Activated T-cell treated with anti-CD3 and anti-CD28 coated beads, Interleukin-2, amount 50 U/mL, for 72 hours (primary cell): ENCODE measurements around the gene STAC3. TPM values are rescaled to one million over a fixed set of nuclear protein-coding genes. Genes with fewer than 3 reads are reported as not detected.

ENCODE experiments used
- ATAC-seq, 2 donors: fragments of 150-1000 bp; cut with Tn5 transposase; replicated peaks in 1 of 2; 2 replicates each; pipeline ENCODE4 v1.10.0; 2021; ENCODE audit warnings: moderate library complexity in 2 of 2, mild to moderate bottlenecking in 1 of 2
- DNase-seq, 2 donors: peaks; one replicate each; pipeline ENCODE4 v3.0.0; 2021 to 2022; ENCODE audit warnings: mixed read lengths in 1 of 2
- H3K27ac Mint-ChIP-seq: one replicate; pipeline ENCODE4 v1.8.0; 2022; ENCODE audit warnings: mild to moderate bottlenecking, moderate library complexity, mixed read lengths
- H3K27me3 Mint-ChIP-seq: one replicate; pipeline ENCODE4 v1.8.0; 2022; ENCODE audit warnings: low read depth, mixed read lengths
- H3K36me3 Mint-ChIP-seq, 2 donors: one replicate each; pipeline ENCODE4 v1.8.0; 2022; ENCODE audit warnings: mixed read lengths in 2 of 2, mild to moderate bottlenecking in 1 of 2; ENCODE audit not compliant: insufficient read depth in 2 of 2
- H3K4me1 Mint-ChIP-seq: one replicate; pipeline ENCODE4 v1.8.0; 2022; ENCODE audit warnings: low read depth, mixed read lengths
- H3K4me3 Mint-ChIP-seq, 2 donors: one replicate each; pipeline ENCODE4 v1.8.0; 2022; ENCODE audit warnings: mild to moderate bottlenecking in 2 of 2, mixed read lengths in 2 of 2, moderate library complexity in 2 of 2
- H3K9me3 Mint-ChIP-seq, 2 donors: one replicate each; pipeline ENCODE4 v1.8.0; 2022; ENCODE audit warnings: mixed read lengths in 2 of 2
- total RNA-seq, 2 donors: library from RNA; stranded (reverse); gene quantifications; one replicate each; pipeline ENCODE4 v1.2.3, GENCODE V29; 2022

The STAC3 gene
- total RNA-seq, 2 donors from 2014 or later: 3.5 to 4.2 TPM

DNA sequence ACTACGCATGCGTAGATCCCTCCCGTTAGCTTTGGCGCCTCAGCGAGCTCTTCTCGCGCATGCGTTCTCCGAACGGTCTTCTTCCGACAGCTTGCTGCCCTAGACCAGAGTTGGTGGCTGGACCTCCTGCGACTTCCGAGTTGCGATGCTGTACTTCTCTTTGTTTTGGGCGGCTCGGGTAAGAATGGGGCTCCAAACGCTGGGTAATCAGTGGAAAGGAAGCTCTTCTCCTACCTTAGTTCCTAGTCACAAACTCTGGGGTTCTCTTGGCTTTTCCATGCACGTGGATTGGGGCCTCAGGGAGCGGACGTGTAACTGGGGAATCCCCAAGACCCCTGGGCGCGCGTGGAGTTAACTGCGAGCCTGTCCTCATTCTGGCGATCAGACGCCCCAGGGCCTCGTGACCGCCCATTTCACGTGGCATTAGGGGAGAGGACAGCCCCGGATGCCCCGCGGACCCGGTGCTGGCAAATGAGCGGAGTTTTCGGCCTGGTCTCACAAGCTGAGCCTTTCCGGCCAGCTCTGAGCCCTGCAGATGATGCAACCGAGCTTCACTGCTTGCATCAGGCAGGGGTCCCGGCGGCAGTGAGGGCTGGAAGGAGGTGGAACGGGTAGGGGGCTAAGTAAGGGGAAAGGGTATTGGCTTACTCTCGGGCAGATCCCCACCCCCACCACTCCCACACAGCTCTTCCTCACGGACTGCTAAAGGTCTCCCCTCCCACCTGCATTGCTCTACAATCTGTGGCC is 21.2 kb downstream of the STAC3 start, which contains the start of gene SHMT2:
Gene SHMT2 (plus strand): TSS at position 78 of the 747 bp plus-strand sequence. CDS start 68 bp downstream, at position 146.
- Mint-ChIP-seq H3K9me3 (no peaks in the 10 kb centered on the region), H3K27me3 (peaks cover 29% of the 10 kb centered on the region), H3K4me1 (peaks cover 77% of the 10 kb centered on the region), H3K36me3 (peaks cover 31 to 37% of the 10 kb centered on the region in 2 donors), H3K4me3 (peak within 1 kb of the TSS; percentile 93 to 100), H3K27ac (peak within 1 kb of the TSS; percentile 100)
- ATAC-seq (peak; percentile 62 to 68), DNase-seq (peak; percentile 93 to 94)

DNA sequence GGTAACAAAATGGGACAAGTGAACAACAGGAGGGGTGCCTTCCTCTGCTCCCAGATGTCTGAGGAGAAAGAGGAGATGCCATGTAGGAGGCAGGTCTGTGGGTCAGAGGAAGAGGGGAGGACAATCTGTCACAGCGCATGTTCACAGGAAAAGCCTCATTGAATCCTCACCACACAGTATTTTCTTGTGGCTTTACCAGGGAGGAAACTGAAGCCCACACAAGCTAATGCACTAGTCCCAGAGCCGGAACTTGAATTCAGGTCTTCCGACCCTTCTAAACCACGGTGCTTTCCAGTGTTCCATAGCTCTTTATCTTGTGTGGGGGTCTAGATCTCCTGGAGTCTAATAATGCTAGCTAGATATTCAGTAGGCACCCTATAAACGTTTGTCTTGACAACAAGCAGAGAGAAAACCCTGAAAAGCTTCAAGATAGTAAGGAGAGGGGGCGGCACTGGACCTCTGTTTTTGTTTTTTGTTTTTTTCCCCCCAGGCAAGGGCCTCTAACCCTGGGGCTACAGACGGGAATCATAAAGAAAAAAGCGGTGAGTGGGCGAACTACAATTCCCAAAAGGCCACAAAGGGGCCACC is 21.8 kb downstream of the STAC3 start:
- Mint-ChIP-seq H3K36me3 (peaks cover 29 to 31% of the 10 kb centered on the region in 2 donors), H3K27me3 (peaks cover 35% of the 10 kb centered on the region), H3K4me1 (peaks cover 70% of the 10 kb centered on the region), H3K4me3 (peak overlapping the region; percentile 93 to 100), H3K27ac (peak overlapping the region; percentile 100), H3K9me3 (no peaks in the 10 kb centered on the region)
- peak; percentile 8 to 23 for ATAC-seq
- no peak for DNase-seq

DNA sequence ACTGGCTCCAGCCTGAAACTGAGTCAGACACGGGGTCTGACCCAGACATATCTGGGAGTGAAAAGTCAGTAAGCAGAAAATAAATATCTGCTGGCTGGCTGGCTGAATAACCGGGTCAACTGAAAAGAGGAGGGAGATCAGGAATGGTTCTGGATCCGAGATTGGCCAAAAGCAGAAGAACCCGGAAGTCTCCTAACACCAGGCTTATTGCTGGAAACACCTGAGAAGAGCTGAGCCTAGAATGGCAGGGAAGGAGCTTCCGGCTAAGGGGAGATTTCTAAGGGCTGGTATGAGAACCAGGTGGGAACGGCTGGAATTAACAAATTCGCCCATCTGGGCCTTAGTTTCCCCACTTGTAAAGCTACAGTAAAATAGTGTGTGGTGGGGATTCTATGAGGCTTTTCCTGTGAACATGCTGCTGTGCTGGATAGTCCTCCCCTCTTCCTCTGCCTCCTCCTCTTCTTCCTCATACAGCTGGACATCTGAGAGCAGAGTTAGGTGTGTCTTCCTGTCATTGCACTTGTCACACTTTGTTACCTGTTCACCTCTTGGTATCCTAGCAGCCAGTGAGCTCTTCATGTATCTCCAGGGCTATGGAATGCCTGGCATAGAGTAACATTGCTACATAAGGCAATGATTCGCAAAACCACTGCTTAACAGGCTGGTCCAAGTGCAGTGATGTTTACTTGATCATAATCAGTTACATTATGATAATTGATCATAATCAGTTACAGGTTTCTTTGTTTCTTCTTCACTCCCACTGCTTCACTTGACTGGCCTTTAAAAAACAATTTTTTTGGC is 23.5 kb downstream of the STAC3 start:
- Mint-ChIP-seq H3K27me3 (peaks cover 51% of the 10 kb centered on the region), H3K4me1 (peaks cover 74% of the 10 kb centered on the region), H3K27ac (no peak overlapping the region), H3K4me3 (peak overlapping the region; percentile 12 to 48), H3K9me3 (no peaks in the 10 kb centered on the region), H3K36me3 (peaks cover 21% of the 10 kb centered on the region in 2 donors)
- DNase-seq: no peak
- ATAC-seq: no peak

DNA sequence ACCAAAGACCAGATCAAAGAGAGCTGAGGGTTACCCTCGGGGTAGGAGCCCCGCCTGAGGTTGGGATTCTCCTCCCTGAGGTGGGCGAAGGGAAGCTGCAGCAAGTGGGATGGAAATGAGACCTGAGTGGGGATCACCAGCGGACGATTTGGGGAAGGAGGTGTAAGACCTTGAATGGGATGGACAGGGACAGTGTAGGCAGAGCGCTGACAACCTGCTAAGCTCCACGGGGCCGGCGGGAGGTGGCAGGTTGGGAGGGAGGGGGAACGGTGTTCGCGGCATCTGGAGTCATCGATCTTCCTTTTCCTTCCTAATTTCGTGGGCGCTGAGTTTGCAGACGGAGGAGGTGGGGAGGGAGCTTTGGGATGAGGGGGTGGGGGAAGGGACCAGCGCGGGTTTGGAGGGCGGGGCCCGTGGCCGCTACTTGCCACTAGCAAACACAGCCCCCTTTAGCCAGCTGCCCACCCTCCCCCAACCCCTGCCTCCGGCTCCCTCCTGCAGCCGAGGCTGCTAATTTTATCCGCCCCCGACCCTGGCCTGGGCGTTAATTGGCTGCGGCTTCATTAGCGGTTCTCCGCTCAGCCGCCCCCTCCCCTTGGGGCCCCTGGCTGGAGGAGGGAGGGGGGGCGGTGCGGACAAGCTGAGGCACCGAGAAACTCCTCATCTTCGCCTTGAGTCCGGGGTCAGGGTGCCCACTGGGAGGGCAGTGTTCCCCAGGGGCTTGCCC is 24.2 kb downstream of the STAC3 start:
- H3K27me3 Mint-ChIP-seq: peaks cover 59% of the 10 kb centered on the region
- peaks cover 16 to 17% of the 10 kb centered on the region in 2 donors for H3K36me3 Mint-ChIP-seq
- DNase-seq: no peak
- H3K4me3 Mint-ChIP-seq: peak overlapping the region; percentile 65 to 71
- no peaks in the 10 kb centered on the region for H3K9me3 Mint-ChIP-seq
- peaks cover 72% of the 10 kb centered on the region for H3K4me1 Mint-ChIP-seq
- no peak overlapping the region for H3K27ac Mint-ChIP-seq
- no peak for ATAC-seq

DNA sequence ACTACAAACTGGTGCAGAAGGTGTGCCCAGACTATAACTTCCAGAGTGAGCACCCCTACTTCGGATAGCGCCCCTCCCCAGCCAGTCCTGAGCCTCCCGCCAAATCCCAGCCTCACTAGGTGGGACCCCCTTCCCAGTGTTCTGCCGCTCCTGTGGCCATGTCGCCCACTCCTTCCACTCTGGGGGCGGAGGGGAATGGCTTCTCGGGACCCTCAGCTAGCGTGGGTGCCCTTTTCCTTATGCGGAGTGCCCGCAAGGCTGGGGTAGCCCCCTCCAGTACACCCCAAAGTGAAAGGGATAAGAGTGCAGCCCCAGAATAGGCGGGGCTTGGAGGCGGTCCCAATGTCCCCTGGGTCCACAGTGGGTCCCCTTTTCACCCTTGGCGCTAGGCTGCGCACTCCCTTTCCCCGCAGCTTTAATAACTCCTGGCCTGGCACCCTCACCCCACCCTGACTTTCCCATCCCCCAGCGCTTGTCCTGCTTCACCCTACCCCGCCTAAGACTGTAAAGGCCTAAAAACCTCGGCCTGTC is 25.2 kb downstream of the STAC3 start:
- ATAC-seq: no peak
- Mint-ChIP-seq H3K27me3 (peaks cover 69% of the 10 kb centered on the region), H3K36me3 (peaks cover 12% of the 10 kb centered on the region in 2 donors), H3K27ac (no peak overlapping the region), H3K4me1 (peaks cover 72% of the 10 kb centered on the region), H3K4me3 (peak overlapping the region; percentile 74 to 78), H3K9me3 (no peaks in the 10 kb centered on the region)
- no peak for DNase-seq

DNA sequence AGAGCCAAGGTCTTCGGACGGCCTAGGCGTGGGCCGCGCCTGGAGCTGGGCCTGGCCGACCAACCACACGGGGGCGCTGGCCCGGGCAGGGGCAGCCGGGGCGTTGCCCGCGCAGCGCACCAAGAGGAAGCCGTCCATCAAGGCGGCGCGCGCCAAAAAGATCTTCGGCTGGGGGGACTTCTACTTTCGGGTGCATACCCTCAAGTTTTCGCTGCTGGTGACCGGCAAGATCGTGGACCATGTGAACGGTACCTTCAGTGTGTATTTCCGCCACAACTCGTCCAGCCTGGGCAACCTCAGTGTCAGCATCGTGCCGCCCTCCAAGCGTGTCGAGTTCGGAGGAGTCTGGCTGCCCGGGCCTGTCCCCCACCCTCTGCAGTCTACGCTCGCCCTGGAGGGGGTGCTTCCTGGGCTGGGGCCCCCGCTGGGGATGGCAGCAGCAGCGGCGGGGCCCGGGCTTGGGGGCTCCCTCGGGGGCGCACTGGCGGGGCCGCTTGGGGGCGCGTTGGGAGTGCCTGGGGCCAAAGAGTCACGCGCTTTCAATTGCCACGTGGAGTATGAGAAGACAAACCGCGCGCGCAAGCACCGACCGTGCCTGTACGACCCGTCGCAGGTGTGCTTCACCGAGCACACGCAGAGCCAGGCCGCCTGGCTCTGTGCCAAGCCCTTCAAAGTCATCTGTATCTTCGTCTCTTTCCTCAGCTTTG is 25.9 kb downstream of the STAC3 start:
- DNase-seq: peak; percentile 82 to 87
- Mint-ChIP-seq H3K9me3 (no peaks in the 10 kb centered on the region), H3K27ac (no peak overlapping the region), H3K27me3 (peaks cover 73% of the 10 kb centered on the region), H3K4me1 (peaks cover 70% of the 10 kb centered on the region), H3K36me3 (peaks cover 5 to 6% of the 10 kb centered on the region in 2 donors), H3K4me3 (peak overlapping the region; percentile 74 to 78)
- peak; percentile 67 to 69 for ATAC-seq

DNA sequence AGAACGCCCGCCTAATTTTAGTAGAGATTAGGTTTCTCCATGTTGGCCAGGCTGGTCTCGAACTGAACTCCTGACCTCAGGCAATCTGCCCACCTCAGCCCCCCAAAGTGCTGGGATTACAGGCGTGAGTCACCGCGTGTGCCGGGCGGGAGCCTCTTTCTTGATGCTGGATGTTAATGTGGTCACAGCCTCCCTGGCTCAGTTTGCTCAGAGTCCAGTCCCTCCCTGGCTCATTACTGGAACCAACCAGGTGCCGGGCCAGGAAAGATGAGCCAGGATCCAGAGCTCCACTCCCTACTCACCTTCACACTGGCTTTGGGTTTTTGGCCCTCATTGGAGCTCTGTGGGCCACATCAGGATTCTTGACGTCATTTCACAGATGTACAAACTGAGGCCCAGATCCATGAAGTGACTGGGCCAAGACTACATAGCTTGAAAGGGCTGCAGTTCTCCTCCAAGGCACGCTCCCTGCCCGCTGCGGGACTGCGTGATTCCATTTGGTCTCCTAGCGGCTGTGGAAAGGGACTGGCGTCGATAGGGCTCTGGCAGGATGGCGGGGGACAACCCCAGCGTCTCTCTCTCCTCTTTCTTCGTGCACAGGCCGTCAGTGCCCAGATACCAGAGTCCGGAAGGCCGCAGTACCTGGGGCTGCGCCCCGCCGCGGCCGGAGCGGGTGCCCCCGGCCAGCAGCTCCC is 26.6 kb downstream of the STAC3 start:
- Mint-ChIP-seq H3K36me3 (no peaks in the 10 kb centered on the region), H3K4me1 (peaks cover 68% of the 10 kb centered on the region), H3K27me3 (peaks cover 80% of the 10 kb centered on the region), H3K4me3 (peak overlapping the region in 1 of 2 donors; percentile 75), H3K27ac (no peak overlapping the region), H3K9me3 (no peaks in the 10 kb centered on the region)
- DNase-seq: no peak
- no peak for ATAC-seq

DNA sequence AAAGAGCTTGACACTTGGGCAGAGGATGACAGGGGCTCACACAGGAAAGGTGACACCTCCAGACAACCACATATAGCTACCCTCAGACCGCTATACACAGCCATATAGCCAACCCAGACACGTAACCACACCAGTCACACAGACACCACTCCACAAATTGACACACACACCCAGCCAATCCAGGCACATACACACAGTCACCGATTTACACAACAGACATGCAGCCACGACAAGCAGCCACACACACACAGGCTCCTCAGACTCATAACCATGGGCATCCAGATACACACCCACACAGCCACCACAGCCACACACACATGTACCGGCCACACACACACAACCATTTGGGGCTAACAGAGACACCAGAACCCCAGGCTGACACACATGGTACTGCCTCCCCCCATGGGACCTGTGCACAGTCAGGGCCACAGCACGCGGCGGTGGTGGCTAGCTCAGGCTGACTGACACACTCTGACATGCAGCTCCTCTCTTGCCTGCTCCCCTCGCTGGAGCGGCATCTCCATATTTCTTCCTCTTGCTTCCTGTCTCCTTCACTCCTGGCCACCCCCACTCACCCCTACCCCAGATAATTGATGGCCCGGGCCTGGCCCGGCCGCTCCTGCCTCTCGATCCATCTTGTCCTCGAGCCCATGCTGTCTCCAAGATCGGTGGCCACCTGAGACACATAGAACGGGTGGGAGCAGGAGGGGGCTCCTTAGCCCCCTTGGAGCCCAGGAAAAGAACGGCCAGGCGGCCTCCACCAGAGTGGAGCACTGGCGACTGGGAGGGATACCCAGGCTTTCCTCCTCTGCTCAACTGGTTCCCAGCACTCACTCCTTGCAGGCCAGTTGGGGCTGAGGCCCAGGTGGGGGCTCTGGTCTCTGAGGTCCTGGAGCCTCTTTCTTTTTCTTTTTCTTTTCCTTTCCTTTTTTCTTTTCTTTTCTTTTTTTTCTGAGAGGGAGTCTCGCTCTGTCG is 27.5 kb downstream of the STAC3 start:
- Mint-ChIP-seq H3K36me3 (no peaks in the 10 kb centered on the region), H3K27me3 (peaks cover 89% of the 10 kb centered on the region), H3K4me1 (peaks cover 59% of the 10 kb centered on the region)

DNA sequence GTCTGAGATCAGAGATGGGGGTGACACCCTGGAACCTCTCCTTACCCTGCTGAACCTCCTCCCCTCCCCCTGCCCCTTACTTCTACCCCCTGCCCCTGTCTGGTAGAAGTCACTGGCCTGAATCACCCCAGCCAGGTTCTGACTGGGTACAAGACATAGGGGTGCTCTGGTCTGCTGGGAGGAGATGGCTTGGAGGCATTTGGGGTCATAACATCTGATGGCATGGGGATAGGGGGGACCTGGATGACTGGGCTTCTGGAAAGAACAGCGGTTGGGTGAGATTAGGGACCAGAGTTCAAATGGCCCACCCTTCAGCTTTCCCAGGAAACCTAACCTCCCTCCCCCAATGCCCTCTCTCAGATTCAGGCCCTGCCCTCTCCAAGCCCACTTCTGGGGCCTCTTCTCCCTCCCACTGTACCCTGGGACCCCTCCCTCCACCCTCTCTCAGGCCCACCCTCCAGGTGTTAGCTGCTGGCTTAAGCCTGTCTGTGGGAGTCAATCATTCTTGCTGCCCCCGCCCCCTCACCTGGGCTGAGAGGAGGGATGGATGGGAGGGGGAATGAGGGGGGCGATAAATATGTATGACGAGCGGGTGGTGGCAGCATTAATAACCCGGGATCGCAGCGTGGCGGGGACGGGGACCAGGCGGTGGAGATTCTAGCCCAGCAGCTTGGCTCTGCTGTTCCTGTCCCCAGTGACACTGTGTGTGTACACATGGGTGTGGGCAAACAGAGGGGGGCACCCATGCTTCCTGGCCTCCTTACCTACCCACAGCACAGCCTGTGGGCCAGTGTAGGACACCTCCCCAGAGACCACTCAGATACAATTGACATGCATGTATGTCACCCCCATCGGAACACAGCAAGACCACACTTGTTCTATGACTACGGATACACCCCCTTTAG is 28.4 kb downstream of the STAC3 start:
- Mint-ChIP-seq H3K27me3 (peaks cover 95% of the 10 kb centered on the region), H3K9me3 (no peaks in the 10 kb centered on the region), H3K4me3 (no peak overlapping the region), H3K36me3 (no peaks in the 10 kb centered on the region), H3K4me1 (peaks cover 55% of the 10 kb centered on the region), H3K27ac (no peak overlapping the region)
- ATAC-seq (no peak), DNase-seq (no peak)

More for the DNA sequence above, 27.5 kb downstream of the STAC3 start:
- peak; percentile 67 to 72 for ATAC-seq
- Mint-ChIP-seq H3K4me3 (no peak overlapping the region), H3K27ac (no peak overlapping the region), H3K9me3 (no peaks in the 10 kb centered on the region)
- peak in 1 of 2 donors; percentile 57 for DNase-seq
